Measurements from ENCODE around the gene CYGB.

Gene CYGB

DNA sequence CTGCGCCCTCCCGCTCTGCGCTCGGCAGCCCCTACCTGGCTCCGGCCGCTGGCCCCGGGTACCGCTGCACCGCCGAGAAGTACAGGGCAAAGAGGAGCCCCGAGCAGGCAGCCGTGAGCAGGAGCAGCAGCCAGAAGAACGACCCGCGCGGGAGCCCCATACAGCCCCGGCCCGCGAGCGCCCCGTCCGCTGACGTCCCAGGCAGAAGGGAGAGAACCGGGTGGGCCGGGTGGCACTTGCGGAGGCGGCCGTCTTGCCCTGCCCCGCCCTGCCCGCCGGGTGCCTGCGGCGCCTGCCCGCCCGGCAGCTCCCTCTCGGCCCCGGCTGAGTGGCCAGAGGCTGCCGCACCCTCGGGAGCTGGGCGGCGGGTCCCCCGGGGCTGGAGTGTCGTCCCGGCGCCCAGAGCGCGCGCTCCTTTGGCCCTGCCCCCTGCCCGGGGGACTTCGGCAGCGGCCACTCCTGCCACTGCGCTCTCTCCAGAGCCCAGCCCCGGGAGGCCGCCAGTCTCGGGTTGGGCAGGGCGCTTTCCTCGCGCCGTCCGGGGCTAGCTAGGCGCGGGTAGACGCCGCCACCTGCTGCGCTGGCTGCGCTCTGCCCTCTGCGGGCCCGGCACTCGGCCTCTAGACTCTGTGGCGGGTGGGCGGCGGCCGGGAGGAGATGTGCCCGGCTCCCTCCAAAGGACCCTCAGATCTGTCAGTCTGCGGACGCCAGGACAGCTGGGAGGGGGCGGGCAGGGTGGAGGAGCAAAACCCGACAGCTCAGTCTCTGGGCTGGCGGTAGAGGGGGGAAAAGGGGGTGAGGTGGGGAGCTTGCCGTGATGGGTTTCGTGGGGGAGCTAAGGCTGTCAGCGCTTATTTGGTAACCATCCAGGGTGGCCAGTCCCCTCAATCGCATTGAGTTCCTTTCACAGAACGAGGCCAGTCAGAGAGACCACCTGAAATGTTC, 48.4 kb upstream of the CYGB start, which contains the start of gene ST6GALNAC2 (continued):
- TF ChIP-seq, protein P1, sequence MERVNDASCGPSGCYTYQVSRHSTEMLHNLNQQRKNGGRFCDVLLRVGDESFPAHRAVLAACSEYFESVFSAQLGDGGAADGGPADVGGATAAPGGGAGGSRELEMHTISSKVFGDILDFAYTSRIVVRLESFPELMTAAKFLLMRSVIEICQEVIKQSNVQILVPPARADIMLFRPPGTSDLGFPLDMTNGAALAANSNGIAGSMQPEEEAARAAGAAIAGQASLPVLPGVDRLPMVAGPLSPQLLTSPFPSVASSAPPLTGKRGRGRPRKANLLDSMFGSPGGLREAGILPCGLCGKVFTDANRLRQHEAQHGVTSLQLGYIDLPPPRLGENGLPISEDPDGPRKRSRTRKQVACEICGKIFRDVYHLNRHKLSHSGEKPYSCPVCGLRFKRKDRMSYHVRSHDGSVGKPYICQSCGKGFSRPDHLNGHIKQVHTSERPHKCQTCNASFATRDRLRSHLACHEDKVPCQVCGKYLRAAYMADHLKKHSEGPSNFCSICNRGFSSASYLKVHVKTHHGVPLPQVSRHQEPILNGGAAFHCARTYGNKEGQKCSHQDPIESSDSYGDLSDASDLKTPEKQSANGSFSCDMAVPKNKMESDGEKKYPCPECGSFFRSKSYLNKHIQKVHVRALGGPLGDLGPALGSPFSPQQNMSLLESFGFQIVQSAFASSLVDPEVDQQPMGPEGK (tag by site-specific recombination; IDR thresholded peaks at IDR 0.05): peak; percentile 77
- TF ChIP-seq ZSCAN30 (tag by site-specific recombination; IDR thresholded peaks at IDR 0.05) (no peak; the same call in 1 of the 2 replicates), ZNF335 (tag by site-specific recombination; conservative IDR thresholded peaks at IDR 0.05) (peak; percentile 52), WT1 (tag by site-specific recombination; IDR thresholded peaks at IDR 0.05) (peak; percentile 25; the same call in 1 of the 2 replicates), GLIS2 (tag by site-specific recombination; IDR thresholded peaks at IDR 0.05) (peak; percentile 93), ZNF610 (tag by site-specific recombination; IDR thresholded peaks at IDR 0.05; ENCODE audit: borderline replicate concordance) (no peak), ZNF138 (tag by site-specific recombination; IDR thresholded peaks at IDR 0.05; ENCODE audit: borderline replicate concordance) (no peak), MZF1 (tag by site-specific recombination; IDR thresholded peaks at IDR 0.05; ENCODE audit: borderline replicate concordance) (no peak), ZNF621 (tag by site-specific recombination; IDR thresholded peaks at IDR 0.05) (no peak), ZNF626 (tag by site-specific recombination; IDR thresholded peaks at IDR 0.05) (no peak), ZNF211 (tag by site-specific recombination; IDR thresholded peaks at IDR 0.05; ENCODE audit: low read depth) (no peak), SP2 (tag by site-specific recombination; IDR thresholded peaks at IDR 0.05) (peak; percentile 43; the same call in 1 of the 2 replicates), ZNF473 (tag by site-specific recombination; IDR thresholded peaks at IDR 0.05) (no peak), ZNF19 (tag by site-specific recombination; IDR thresholded peaks at IDR 0.05; ENCODE audit: low read depth) (no peak), ZNF10 (tag by site-specific recombination; IDR thresholded peaks at IDR 0.05) (no peak; the same call in none of the 2 replicates), ZNF501 (tag by site-specific recombination; IDR thresholded peaks at IDR 0.05) (no peak), ZBTB8A (tag by site-specific recombination; IDR thresholded peaks at IDR 0.05) (peak; percentile 79), ZNF202 (tag by site-specific recombination; IDR thresholded peaks at IDR 0.05; ENCODE audit: borderline replicate concordance) (no peak), ZNF433 (tag by site-specific recombination; IDR thresholded peaks at IDR 0.05; ENCODE audit: low read depth) (no peak), ZNF76 (tag by site-specific recombination; IDR thresholded peaks at IDR 0.05; ENCODE audit: borderline replicate concordance, low read depth) (no peak), ZNF423 (tag by site-specific recombination; IDR thresholded peaks at IDR 0.05) (peak; percentile 92), ZNF394 (tag by site-specific recombination; IDR thresholded peaks at IDR 0.05; ENCODE audit: borderline replicate concordance) (peak; percentile 38), HOXA7 (CRISPR knock-in tag; IDR thresholded peaks at IDR 0.05; ENCODE audit: borderline replicate concordance) (no peak), ZNF354C (tag by site-specific recombination; IDR thresholded peaks at IDR 0.05; ENCODE audit: borderline replicate concordance, low read depth) (no peak), ZNF629 (tag by site-specific recombination; IDR thresholded peaks at IDR 0.05) (0 out of 2 replicates have a peak, but pooled peaks have one; percentile 24)
- TF ChIP-seq, protein P2, sequence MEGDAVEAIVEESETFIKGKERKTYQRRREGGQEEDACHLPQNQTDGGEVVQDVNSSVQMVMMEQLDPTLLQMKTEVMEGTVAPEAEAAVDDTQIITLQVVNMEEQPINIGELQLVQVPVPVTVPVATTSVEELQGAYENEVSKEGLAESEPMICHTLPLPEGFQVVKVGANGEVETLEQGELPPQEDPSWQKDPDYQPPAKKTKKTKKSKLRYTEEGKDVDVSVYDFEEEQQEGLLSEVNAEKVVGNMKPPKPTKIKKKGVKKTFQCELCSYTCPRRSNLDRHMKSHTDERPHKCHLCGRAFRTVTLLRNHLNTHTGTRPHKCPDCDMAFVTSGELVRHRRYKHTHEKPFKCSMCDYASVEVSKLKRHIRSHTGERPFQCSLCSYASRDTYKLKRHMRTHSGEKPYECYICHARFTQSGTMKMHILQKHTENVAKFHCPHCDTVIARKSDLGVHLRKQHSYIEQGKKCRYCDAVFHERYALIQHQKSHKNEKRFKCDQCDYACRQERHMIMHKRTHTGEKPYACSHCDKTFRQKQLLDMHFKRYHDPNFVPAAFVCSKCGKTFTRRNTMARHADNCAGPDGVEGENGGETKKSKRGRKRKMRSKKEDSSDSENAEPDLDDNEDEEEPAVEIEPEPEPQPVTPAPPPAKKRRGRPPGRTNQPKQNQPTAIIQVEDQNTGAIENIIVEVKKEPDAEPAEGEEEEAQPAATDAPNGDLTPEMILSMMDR (tag by site-specific recombination; IDR thresholded peaks at IDR 0.05): peak; percentile 70
- TF ChIP-seq, protein P3, sequence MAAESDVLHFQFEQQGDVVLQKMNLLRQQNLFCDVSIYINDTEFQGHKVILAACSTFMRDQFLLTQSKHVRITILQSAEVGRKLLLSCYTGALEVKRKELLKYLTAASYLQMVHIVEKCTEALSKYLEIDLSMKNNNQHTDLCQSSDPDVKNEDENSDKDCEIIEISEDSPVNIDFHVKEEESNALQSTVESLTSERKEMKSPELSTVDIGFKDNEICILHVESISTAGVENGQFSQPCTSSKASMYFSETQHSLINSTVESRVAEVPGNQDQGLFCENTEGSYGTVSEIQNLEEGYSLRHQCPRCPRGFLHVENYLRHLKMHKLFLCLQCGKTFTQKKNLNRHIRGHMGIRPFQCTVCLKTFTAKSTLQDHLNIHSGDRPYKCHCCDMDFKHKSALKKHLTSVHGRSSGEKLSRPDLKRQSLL (tag by site-specific recombination; IDR thresholded peaks at IDR 0.05): no peak
- TF ChIP-seq, protein P4, sequence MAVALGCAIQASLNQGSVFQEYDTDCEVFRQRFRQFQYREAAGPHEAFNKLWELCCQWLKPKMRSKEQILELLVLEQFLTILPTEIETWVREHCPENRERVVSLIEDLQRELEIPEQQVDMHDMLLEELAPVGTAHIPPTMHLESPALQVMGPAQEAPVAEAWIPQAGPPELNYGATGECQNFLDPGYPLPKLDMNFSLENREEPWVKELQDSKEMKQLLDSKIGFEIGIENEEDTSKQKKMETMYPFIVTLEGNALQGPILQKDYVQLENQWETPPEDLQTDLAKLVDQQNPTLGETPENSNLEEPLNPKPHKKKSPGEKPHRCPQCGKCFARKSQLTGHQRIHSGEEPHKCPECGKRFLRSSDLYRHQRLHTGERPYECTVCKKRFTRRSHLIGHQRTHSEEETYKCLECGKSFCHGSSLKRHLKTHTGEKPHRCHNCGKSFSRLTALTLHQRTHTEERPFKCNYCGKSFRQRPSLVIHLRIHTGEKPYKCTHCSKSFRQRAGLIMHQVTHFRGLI (tag by site-specific recombination; IDR thresholded peaks at IDR 0.05): peak; percentile 98
- TF ChIP-seq, protein P5, sequence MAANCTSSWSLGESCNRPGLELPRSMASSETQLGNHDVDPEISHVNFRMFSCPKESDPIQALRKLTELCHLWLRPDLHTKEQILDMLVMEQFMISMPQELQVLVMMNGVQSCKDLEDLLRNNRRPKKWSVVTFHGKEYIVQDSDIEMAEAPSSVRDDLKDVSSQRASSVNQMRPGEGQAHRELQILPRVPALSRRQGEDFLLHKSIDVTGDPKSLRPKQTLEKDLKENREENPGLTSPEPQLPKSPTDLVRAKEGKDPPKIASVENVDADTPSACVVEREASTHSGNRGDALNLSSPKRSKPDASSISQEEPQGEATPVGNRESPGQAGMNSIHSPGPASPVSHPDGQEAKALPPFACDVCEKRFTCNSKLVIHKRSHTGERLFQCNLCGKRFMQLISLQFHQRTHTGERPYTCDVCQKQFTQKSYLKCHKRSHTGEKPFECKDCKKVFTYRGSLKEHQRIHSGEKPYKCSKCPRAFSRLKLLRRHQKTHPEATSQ (tag by site-specific recombination; IDR thresholded peaks at IDR 0.05): peak; percentile 68; the same call in 1 of the 2 replicates
- TF ChIP-seq, protein P6, sequence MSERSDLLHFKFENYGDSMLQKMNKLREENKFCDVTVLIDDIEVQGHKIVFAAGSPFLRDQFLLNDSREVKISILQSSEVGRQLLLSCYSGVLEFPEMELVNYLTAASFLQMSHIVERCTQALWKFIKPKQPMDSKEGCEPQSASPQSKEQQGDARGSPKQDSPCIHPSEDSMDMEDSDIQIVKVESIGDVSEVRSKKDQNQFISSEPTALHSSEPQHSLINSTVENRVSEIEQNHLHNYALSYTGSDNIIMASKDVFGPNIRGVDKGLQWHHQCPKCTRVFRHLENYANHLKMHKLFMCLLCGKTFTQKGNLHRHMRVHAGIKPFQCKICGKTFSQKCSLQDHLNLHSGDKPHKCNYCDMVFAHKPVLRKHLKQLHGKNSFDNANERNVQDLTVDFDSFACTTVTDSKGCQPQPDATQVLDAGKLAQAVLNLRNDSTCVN (tag by site-specific recombination; optimal IDR thresholded peaks at IDR 0.05): peak; percentile 84
